Stimulated activated CD4-positive, alpha-beta T cell treated with anti-CD3 and anti-CD28 coated beads, TNF-alpha, amount 100 ng/mL, for 1 hour (primary cell): ENCODE data around the gene HPD.
"Not testable (repeated sequence)": the region's sequence is repeated elsewhere in the genome, so short reads cannot be mapped to it uniquely, and the experiment has no call there.

Experiments used
- DNase-seq, 3 donors: peaks; one replicate each; pipeline ENCODE4 v3.0.0-alpha.2; 2020; ENCODE audit warnings: low read depth in 3 of 3, low spot score in 1 of 3

The HPD gene

DNA sequence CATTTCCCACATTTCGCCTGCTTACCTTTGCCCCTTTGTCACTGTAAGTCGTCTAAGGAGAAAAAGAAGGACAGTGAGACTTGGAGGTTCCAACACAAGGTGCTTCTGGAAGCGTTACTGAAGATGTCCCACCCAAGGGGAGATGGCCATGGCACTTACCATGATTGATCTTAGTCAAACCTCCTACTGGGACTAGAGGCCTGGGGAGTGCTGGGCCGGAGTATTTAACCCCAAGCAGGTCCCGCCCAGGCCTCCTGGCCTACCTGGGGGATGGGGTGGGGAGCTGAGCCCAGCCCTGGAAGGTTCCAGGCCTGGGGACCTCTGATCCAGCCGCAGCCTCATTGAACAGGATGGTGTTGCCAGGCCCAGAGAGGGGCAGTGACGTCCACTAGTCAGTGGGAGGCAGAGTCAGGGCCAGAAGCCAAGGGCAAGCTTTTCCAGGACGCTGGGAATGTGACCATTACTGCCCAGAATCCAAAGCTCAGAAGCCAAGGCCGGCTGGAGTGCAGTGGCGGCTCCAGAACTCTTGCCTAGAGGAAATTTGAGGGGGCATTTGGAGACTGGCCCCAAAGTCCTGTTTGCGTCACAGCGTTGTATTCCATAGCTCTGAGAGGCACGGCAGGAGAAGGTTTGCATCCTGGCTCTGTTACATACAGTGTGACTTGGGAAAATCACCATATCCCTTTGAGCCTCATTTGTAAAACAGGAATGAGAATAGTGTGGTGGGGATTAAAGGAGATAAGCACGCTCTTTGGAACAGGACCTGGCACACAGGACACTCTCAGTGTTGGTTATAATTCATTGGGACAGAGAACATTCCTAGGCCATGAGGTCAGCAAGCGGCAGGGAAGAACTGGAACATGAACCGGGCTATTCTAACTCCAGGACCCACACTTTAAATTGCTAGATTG is at the start of gene HPD:
HPD (minus strand) TSS at position 198 of the 911 bp plus-strand sequence; CDS start at position 162, 36 bp downstream.
- no peak for DNase-seq

DNA sequence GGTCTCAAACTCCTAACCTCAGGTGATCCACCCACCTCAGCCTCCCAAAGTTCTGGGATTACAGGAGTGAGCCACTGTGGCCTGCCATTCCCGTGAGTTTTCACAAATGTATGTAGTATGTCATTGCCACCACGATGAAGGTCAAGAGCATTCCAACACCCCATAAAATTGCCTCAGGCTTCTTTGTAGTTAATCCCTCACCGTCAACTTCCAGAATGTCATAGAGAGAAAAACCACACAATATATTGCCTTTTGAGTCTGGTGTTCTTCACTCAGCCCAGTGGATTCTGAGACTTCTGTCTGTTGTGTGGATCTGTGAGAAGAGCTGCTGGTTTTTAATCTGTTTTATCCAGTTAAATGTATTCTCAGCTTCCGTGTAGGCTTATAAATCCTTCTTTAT is 47.1 kb upstream of the HPD start:
- DNase-seq, result no peak

DNA sequence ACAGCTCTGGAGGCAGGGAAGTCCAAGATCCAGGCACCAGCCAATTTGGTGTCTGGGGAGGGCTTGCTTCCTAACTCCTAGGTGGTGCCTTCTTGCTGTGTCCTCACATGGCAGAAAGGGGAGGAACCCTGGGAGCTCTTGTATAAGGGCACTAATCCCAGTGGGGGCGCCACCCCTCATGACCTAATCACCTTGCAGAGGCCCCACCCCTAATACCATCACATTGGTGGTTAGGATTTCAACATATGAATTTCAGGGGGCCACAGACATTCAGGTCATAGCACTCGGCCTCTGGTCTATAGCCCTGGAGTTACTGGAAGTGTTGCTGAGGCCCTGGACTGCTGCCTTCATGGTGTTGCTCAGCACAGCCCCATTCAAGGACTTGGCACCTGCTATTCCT is 44.5 kb upstream of the HPD start:
- DNase-seq, result no peak

DNA sequence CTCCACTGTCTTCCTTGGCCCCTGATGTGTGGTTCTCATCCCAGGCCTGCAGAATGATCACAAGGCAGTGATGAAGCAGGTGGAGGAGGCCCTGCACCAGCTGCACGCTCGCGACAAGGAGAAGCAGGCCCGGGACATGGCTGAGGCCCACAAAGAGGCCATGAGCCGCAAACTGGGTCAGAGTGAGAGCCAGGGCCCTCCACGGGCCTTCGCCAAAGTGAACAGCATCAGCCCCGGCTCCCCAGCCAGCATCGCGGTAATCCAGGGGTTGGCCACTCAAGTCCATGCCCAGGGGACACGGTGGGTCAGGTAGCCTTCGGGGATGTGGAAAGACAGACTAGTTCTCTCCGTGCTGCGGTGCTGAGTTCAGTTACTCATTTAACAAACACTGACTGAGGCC is 40.9 kb upstream of the HPD start:
- no peak for DNase-seq

DNA sequence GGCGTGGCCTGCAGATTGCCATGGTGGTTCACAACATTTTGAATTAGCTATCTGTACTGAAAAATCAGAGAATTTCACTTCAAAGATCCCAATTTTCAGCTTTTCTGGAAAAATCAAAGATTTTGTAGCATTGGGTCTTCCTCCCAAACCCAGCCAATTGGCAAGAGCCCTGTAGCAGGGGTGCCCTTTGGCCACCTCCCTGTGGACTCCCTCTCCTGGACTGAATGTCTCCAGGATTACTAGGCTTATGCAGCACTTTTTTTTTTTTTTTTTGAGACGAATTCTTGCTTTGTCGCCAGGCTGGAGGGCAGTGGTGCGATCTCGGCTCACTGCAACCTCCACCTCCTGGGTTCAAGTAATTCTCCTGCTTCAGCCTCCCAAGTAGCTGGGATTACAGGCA is 39.6 kb upstream of the HPD start:
- no peak for DNase-seq

DNA sequence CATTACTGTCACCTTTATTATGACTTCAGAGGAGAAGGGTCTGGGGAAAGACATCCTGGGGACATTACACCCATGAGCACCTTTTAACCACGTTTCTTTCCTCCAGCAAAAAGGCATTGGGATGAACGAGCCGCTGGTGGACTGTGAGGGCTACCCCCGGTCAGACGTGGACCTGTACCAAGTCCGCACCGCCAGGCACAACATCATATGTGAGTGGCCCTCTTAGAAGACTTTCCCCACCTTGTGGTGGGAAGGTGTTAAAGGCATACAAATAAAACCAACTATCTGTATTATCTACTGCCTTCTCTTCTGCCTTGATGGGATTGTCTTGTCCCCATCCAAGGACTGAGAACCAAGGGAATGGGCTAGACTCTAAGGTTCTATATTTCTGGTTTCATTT is 36.0 kb upstream of the HPD start:
- no peak for DNase-seq

DNA sequence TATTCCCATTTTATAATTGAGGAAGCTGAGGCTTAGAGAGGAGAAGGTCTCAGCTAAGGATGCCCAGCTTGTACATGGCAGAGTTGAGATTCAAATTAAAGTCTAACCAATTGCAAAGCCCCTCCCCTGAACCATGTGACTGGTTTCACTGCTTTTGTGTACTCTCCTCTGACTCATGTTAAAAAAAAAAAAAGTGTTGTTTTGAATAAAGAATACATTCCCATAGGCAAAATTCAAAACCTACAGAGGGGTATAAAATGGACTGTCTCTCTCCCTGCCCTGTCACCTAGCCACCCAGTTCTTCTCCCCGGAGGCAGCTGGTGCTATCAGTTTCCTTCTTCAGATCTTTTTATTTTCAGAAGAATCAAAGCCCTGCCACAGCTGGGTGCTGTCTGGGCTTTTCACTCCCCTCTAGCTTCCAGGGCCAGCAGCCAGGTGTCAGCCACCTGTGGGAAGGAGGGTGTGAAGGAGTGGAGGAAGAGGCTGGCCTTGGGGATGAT is 35.4 kb upstream of the HPD start:
- DNase-seq, result no peak

DNA sequence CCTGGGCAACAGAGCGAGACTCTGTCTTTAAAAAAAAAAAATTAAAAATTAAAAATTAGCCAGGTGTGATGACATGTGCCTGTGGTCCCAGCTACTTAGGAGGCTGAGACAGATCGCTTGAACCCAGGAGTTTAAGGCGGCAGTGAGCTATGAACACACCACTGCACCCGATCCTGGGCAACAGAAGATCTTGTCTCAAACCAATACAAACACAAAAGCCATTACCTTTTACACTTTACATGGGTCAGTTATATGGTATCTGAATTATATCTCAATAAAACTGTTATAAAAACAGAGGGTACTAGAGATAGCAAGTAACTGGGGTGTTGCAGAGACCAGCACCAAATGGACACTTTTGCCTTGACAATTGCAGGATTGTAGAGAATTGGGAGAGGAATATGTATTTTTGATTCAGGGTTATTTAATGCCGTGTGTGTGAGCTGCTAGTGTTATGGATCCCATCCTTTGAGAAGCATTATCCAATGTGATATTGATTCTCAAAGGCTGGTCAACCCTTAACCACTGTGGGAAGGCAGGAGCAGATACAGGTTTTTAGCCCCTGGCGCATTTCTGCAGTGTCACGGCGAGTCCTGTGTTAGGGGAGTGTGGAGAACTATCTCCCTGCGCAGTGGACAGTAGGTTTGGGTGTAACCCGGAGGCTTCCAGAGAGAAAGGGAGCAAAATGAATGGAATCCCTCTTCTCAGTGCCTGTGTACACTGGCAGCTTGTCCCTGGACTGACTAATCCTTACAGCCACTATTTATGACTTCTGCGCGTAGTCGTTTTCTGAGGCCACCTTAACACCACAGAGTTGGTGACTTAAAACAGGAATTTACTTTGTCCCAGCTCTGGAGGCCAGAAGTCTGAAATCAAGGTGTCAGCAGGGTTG is 34.3 kb upstream of the HPD start:
- no peak for DNase-seq

DNA sequence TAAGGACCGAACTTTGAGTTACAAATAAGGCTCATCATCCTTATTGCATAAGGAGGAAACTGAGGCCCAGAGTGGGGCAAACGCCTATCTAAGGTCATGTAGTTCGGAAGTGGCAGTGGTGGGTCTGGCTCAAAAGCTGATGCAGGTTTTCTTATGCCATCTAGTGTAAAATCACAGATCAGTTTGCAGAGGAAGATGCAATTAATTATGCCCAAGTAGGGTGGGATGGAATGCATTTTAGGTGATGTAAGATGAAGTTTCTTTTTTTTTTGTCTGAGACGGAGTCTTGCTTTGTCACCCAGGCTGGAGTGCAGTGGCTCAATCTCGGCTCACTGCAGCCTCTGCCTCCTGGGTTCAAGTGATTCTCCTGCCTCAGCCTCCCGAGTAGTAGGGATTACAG is 31.0 kb upstream of the HPD start:
- DNase-seq, result not testable (repeated sequence)

DNA sequence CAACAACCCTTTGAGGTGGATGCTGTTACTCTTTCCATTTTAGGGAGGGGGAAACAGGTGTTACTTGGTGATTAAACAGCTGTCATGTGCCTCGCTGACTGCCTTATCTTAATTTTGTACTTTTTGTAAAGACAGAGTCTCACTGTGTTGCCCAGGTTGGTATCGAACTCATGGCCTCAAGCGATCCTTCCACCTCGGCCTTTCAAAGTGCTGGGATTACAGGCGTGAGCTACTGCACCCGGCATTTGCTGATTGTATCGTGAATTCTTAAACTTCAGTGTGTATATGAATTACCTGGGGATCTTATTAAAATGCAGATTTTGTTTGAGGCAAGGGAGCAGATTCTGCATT is 30.6 kb upstream of the HPD start:
- no peak for DNase-seq

DNA sequence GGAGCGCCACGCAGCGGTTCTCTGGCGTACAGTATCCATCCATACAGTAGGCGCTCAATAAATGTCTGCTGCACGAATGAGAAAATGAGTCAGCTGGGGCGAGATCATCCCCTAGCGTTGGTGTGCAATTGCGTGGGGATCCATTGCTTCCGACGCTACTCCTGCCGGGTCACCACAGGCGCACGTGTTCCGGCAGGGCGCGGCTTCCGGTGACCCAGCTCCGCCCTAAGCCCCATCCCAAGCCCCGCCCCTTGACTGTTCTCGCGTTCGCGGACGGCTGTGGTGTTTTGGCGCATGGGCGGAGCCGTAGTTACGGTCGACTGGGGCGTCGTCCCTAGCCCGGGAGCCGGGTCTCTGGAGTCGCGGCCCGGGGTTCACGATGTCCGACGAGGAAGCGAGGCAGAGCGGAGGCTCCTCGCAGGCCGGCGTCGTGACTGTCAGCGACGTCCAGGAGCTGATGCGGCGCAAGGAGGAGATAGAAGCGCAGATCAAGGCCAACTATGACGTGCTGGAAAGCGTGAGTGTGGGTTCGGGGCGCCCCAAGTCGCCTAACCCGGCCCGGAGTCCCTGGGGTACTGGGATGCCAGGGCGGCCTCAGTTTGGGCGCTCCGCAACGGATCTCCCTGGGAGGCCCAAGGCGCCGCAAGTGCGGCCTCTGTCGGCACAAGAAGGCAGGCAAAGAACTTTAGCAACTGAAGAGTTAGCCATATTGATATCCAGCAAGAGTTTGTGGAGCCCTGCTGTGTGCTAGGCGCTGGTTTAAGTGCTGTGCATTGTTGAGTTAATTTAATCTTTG is 30.0 kb upstream of the HPD start, which contains the start of gene PSMD9:
PSMD9 (plus strand) TSS at position 313 of the 796 bp plus-strand sequence; CDS start at position 380, 67 bp downstream.
- DNase-seq, result peak; percentile 96 to 99 (median 97)

DNA sequence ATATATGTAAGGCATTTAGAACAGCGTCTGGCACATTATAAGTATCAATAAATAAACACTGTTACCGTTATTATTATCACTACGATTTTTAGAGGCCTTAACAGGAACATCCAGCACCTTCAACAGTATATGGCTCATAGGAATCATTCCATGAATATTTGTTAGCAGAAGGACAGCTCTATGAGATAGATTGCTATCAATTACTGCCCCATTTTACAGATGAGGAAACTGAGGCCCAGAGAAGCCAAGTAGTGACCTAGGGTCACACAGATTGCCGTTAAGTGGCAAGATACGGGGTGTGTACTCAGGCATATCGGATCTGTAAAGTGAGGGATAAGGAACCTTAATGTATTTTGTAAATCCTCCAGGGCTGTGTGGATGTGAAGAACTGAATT is 29.4 kb upstream of the HPD start:
- DNase-seq, result no peak

DNA sequence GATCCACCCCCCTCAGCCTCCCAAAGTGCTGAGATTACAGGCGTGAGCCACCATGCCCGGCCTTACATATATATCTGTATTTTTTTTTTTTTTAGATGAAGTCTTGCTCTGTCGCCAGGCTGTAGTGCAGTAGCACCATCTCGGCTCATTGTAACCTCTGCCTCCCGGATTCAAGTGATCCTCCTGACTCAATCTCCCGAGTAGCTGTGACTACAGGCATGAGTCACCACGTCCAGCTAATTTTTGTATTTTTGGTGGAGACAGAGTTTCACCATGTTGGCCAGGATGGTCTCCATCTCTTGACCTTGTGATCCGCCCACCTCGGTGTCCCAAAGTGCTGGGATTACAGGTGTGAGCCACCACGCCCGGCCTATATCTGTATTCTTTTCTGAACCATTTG is 26.5 kb upstream of the HPD start:
- not testable (repeated sequence) for DNase-seq

DNA sequence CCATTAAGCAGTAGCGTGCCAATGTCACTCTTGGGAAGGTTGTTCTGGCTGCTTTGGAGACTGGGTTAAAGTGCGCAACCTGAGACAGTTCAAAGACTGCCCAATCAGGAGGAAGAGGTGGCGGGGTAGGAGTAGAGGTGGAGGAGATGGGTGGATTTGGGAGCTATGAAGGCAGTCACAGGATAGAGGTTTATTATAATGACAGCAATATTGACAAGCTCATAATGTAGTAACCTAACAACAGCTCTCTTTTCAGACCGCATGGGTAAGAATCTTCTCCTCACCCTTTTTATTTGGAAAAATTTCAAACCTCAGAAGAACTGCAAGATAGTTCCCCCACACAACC is 24.6 kb upstream of the HPD start:
- no peak for DNase-seq

DNA sequence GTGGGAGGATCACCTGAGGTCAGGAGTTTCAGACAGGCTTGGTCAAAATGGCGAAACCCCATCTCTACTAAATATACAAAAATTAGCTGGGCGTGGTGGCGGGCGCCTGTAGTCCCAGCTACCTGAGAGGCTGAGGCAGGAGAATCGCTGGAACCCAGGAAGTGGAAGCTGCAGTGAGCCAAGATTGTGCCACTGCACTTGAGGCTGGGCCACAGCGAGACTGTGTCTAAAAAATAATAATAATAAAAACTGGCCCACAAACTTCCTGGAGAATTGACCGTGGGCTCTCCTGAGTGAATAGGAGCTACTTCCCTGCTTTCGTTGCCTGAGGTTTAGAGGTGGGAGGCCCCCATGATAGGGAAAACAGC is 17.4 kb upstream of the HPD start:
- DNase-seq, result not testable (repeated sequence)

DNA sequence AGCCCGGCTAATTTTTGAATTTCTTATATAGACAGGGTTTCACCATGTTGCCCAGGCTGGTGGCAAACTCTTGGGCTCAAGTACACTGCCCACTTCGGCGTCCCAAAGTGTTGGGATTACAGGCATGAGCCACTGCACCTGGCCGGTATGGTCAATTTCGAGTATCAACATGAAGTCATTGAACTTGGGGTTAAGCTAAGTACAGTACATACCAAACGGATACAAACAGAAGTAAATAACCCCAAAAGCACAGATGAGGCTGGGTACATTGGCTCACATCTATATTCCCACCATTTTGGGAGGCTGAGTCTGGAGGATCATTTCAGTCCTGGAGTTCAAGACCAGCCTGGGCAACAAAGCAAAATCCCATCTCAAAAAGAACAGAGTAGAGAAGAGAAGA is 16.9 kb upstream of the HPD start:
- DNase-seq, result no peak

DNA sequence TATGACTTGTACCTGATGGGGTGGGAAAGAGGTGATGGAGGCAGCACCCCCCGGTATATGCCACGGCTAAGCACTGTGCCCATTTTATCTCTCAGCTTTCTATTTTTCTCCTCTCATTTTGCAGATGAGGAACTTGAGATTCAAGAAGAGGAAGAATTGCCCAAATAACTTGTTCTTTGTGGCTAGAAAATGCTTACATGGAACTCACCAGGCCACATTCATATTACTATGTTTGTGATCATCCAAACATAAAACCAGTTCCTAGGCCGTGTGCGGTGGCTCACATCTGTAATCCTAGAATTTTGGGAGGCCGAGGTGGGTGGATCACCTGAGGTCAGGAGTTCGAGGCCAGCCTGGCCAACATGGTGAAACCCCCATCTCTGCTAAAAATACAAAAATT is 15.4 kb upstream of the HPD start:
- DNase-seq, result no peak

DNA sequence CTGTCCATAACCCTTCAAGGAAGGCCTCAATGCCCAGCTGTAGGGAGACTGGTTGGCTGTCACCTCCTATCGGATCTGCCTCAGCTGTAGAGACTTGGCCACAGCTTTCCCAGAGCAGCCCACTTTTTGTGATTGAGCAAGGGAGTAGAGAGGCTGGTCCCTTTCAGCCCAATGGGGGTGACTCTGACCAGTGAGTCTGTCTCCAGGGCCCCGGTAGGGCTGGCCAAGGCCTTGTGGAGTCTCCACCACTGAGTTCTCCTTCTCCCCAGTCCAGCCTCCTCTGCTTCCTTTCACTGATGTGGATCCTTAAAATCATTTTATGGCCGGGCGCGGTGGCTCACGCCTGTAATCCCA is 14.5 kb upstream of the HPD start:
- DNase-seq, result no peak

DNA sequence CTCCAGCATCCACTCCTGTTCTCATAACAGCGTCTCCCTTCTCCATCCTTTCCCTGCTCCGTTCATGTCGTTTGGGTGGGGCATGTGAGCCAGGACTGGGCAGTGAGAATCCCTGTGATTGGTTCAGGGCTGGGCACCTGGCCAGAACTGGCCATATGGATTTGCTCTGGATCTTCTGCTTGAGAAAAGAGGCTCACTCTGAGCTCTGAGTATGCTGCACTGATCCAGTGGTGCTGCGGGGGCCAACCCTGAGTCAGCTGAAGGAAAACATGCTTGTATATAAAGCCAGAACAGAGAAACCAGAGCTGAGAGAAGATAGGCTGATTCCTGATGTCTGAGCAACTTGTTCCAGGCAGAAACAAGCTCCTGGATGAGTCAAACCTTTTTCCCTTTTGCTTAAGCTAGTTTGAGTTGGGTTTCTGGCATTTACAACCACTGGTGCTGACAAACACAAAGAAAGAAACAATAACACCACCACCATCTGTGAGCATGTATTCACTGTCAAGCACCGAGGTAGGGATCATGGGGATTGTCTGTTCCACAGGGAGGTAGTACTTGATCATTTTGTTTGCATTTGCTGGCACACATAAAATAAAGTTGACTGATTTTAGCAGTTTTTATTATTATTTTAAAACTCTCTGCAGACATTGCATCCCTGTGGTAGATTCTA is 14.0 kb upstream of the HPD start:
- DNase-seq, result no peak

DNA sequence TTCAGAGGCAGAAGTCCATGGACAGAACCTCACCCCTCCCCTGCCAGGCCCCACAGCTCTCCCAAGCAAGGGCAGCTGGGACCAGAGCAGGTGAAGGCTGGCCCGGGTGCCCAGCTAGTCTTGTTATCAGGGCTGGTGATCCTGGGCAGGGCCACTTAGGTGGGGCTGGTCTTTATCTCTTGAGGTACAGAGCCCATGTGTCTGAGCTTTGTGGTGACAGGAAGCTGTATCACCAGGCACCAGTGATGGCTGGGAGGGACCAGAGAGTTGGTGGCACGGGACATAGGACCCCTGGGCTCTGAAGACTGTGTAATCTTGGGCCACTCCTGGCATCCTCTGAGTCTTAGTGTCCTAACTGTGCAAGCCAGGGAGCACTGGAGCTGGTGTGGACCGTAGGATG is 12.8 kb upstream of the HPD start:
- no peak for DNase-seq

DNA sequence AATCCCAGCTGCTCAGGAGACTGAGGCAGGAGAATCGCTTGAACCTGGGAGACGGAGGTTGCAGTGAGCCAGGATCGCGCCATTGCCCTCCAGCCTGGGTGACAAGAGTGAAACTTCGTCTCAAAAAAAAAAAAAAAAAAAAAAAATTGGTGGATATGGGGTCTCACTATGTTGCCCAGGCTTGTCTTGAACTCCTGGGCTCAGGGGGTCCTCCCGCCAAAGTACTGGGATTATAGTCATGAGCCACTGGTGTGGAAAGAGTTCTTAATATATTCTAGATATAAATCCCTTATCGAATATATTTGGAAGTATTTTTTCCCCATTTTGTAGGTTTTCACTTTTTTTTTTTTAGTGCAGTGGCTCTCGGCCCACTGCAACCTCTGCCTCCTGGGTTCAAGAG is 10.6 kb upstream of the HPD start:
- not testable (repeated sequence) for DNase-seq
